Ascending aorta (tissue), 2 donors: ENCODE data around the gene SMURF2. TPM values are rescaled to one million over a fixed set of nuclear protein-coding genes. Genes with fewer than 3 reads are reported as not detected.

Source experiments
- DNase-seq, 2 donors: peaks; one replicate each; pipeline ENCODE4 v3.0.0-alpha.2; 2019; ENCODE audit warnings: low spot score in 2 of 2
- H3K27ac ChIP-seq, 2 donors: fragments of 200-600 bp; sonication (generic); one replicate each; pipeline ENCODE4 v1.5.1; 2016 to 2017; ENCODE audit warnings: mild to moderate bottlenecking in 1 of 2
- H3K27me3 ChIP-seq: fragments of 200-600 bp; sonication (generic); one replicate; pipeline ENCODE4 v1.5.1; 2017
- H3K36me3 ChIP-seq, 2 donors: fragments of 200-600 bp; sonication (generic); one replicate each; pipeline ENCODE4 v1.5.1; 2016
- H3K4me1 ChIP-seq, 2 donors: fragments of 200-600 bp; sonication (generic); one replicate each; pipeline ENCODE4 v1.5.1; 2016 to 2017; ENCODE audit warnings: mild to moderate bottlenecking in 1 of 2
- H3K4me3 ChIP-seq, 2 donors: fragments of 200-600 bp; sonication (generic); one replicate each; pipeline ENCODE4 v1.5.1; 2016 to 2017; ENCODE audit warnings: mild to moderate bottlenecking in 1 of 2
- H3K9me3 ChIP-seq, 2 donors: fragments of 200-600 bp; sonication (generic); one replicate each; pipeline ENCODE4 v1.5.1; 2016
- intact Hi-C: fragments of 100-400 bp; cut with DNase I; formaldehyde crosslinking; loops from one replicate; pipeline ENCODE4 v1.15.1; 2023
- total RNA-seq: library from RNA; depleted of rRNA; stranded (reverse); fragments of >200 nt; gene quantifications from one replicate; pipeline ENCODE4 v1.1.0, GENCODE V29; 2016
- TF ChIP-seq, protein P1 (sequence below), 3 experiments: fragments of 200-600 bp in 2 of 3; fragments of 450-650 bp in 1 of 3; sonication (generic) in 2 of 3; IDR thresholded peaks; one replicate each; pipeline ENCODE4 v1.5.1; 2016 to 2019; ENCODE audit warnings: antibody characterized with exemption in 3 of 3, mild to moderate bottlenecking in 1 of 3, moderate library complexity in 1 of 3

Gene SMURF2
- total RNA-seq, 1 donor from 2014 or later = 17.6 TPM

DNA sequence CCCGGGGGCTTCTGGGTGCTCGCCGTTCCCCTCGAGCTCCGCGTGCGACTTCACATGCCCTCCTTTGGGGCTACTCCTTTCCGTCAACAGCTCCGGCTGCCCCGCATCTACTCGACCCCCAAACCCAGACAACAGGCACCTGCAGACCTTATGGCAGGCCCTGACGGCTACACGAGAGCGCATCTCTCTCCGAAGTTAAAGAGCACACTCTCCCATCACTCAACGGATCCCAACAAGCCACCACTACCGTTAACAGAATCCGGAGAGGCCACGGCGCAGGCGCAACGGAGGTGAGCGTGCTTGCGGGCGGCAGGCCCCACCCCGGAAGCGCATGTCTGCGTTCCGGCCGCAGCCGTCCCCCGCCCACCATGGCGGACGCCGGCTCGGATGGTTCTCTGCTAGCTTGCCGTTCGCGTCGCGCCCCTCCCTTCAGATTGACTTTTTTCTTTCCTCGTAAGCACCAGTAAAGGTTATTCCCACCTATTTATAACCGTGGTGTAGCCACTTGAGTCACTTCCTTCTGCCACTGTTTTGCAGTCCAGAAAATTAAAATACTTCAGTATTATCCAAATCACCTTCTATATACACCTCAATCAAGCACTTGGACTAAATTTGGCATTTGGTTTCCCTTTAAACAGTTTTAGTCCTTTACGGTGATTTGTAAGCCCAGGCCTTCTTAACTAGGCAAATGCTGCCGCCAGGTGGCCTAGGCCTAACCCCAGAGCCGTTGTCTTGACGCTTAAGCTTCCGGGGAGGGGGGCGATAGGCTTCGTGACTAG lies 165.1 kb downstream of the SMURF2 start, which contains the start of gene POLG2:
Gene POLG2 (minus strand): TSS at position 269 of the 779 bp plus-strand sequence. CDS start 86 bp downstream, at position 183.
- Histone ChIP-seq H3K27ac (peak within 1 kb of the TSS; percentile 82 to 85), H3K27me3 (no peaks in the 10 kb centered on the region), H3K4me3 (peak within 1 kb of the TSS; percentile 81 to 95), H3K9me3 (no peaks in the 10 kb centered on the region), H3K4me1 (peaks cover 12 to 39% of the 10 kb centered on the region in 2 donors), H3K36me3 (peaks cover 26 to 48% of the 10 kb centered on the region in 2 donors)
- DNase-seq = peak; percentile 47 to 96
- intact Hi-C loops = loop anchor here (1.0 to 10.0 kb wide), 2 partner anchors 9 to 172 kb away; partner anchors contain the start of genes CEP95 and DDX5
- TF ChIP-seq, protein P1, sequence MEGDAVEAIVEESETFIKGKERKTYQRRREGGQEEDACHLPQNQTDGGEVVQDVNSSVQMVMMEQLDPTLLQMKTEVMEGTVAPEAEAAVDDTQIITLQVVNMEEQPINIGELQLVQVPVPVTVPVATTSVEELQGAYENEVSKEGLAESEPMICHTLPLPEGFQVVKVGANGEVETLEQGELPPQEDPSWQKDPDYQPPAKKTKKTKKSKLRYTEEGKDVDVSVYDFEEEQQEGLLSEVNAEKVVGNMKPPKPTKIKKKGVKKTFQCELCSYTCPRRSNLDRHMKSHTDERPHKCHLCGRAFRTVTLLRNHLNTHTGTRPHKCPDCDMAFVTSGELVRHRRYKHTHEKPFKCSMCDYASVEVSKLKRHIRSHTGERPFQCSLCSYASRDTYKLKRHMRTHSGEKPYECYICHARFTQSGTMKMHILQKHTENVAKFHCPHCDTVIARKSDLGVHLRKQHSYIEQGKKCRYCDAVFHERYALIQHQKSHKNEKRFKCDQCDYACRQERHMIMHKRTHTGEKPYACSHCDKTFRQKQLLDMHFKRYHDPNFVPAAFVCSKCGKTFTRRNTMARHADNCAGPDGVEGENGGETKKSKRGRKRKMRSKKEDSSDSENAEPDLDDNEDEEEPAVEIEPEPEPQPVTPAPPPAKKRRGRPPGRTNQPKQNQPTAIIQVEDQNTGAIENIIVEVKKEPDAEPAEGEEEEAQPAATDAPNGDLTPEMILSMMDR (IDR thresholded peaks at IDR 0.05) = peak; percentile 33 to 45 (median 37)

DNA sequence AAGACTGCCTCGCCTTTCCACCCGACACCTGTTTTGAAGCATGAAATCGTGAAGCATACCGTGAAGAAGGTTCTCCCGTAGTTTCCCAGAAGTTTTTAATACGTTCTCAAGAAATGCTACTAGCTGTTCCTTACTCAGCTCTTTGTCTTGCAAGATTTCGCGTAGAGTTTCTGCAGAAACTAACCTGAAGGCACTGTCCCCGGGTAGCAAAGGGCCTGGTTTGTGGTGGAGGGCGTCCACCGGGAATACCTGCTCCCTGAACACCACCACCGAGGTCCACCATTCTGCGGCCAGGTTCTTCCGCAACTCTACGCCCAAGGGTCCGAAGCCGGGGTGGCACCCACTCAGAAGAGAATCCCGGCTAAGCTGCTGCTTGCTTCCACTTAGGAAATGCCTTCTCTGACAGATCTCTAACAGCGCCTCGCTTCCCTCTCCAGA lies 165.7 kb downstream of the SMURF2 start:
- no peaks in the 10 kb centered on the region for H3K9me3 ChIP-seq
- H3K36me3 ChIP-seq = peaks cover 23 to 46% of the 10 kb centered on the region in 2 donors
- peak overlapping the region; percentile 82 to 85 for H3K27ac ChIP-seq
- TF ChIP-seq, protein P1 (IDR thresholded peaks at IDR 0.05) = no peak
- DNase-seq = no peak
- H3K4me3 ChIP-seq = peak overlapping the region; percentile 81 to 95
- H3K27me3 ChIP-seq = no peaks in the 10 kb centered on the region
- peaks cover 10 to 38% of the 10 kb centered on the region in 2 donors for H3K4me1 ChIP-seq
- intact Hi-C loops = loop anchor here (10.0 kb wide), 1 partner anchor 172 kb away; no protein-coding TSS in a partner anchor

Other genes with a start within 250 kb of the SMURF2 start
- 6.2 TPM for gene MILR1, start 213.2 kb downstream of the SMURF2 start, total RNA-seq
- 1.5 TPM for gene POLG2, start 165.3 kb downstream of the SMURF2 start, total RNA-seq
- gene DDX5, start 156.0 kb downstream of the SMURF2 start, total RNA-seq = 564 TPM
- gene CEP95, start 155.3 kb downstream of the SMURF2 start, total RNA-seq = 6.9 TPM